NCI-H460 (cell line): ENCODE measurements around the gene IFNA4. TPM values are rescaled to one million over a fixed set of nuclear protein-coding genes. Genes with fewer than 3 reads are reported as not detected.
"Not testable (repeated sequence)": the region's sequence is repeated elsewhere in the genome, so short reads cannot be mapped to it uniquely, and the experiment has no call there.

ENCODE experiments used
- DNase-seq: peaks from one replicate; pipeline ENCODE4 v3.0.0-alpha.2; 2016; ENCODE audit warnings: low read depth; ENCODE audit errors: extremely low read depth
- polyA plus RNA-seq: library from polyadenylated mRNA; depleted of rRNA; stranded (reverse); fragments of >200 nt; gene quantifications from 2 replicates; pipeline ENCODE4 v1.2.3, GENCODE V29; 2014; cell fraction: nucleus; rRNA removed
- total RNA-seq: library from RNA; depleted of rRNA; stranded (reverse); fragments of >200 nt; shearing (Covaris generic); gene quantifications from 2 replicates; pipeline ENCODE4 v1.2.3, GENCODE V29; 2014; rRNA removed

Gene IFNA4
- not detected in 2 replicates for total RNA-seq
- polyA plus RNA-seq: not detected in 2 replicates

DNA sequence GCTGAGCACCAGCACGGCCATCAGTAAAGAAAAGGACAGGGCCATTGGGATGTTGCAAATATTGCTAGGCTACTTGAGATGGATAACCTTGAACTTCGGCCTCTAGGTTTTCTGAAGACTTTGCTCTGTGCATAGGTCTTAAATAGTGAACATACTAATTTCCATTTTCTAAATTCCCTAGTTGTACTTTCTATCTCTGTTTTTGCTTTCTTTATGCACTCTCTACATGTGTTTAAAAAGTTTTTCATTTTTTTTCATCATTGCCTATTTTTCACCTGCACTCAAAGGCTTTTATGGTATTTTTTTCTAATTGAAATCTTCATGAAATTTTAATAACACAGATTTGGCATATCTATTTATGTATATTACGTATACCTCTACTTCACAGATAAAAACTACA, at the start of gene IFNA4:
TSS of gene IFNA4 (minus strand) at position 101 of the 400 bp plus-strand sequence. CDS start at position 45, 56 bp downstream.
- DNase-seq: not testable (repeated sequence)

DNA sequence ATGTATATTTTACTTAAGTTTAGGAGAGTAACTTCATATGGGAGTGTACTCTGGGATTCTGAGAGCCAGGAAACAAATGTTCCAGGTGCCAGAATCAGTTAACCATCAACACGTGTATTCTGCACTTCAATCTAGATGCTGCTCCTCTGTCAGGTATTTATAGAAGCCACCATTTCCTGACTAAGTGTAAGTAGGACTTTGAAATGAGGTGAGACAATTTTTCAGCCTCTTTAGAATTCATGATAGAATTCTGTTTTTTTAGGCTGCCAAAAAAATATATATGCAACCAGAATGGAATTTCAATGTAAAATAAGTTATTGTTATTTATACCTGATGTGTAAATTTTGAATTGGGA, 49.0 kb upstream of the IFNA4 start:
- not testable (repeated sequence) for DNase-seq

DNA sequence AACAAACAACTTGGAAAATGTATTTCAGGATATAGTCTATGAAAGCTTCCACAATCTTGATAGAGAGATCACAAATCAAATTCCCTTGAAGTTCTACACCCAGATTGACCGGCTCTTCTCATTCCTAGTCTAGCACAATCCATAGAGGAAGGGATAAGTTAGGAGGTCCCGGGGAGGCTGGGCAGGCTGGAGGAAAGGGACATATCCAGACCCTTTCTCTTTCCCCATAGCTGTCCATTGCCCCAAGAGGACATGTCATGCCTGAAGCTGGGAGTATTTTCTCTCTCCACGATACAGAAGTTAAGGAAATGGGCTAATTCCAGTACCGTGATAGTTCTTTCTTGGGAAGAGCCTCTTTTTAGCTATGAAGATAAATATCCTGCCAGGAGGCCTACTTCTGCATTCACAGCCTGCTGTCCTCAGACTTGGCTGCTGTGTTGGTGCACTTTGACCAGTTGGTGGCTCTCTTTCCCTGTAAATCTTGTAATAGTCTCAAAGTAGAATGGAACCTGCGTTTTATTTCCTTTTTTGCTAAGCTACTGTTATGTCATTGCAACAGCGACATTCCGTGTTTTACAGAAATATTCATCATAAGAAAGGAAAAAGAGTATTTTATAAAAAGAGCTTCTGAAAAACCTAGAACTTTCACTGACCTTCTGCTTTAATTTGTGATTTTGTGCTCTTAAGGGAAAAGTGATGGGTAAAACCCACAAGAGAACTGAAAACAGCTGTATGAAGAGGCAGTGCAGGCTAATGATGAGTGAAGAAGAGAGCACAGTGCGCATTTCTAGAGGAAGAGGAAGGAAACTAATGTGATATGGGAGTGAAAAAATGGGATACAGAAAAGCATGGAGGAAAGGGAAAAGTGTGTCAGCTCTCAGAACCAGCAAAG, 48.3 kb upstream of the IFNA4 start:
- DNase-seq: peak; percentile 30

DNA sequence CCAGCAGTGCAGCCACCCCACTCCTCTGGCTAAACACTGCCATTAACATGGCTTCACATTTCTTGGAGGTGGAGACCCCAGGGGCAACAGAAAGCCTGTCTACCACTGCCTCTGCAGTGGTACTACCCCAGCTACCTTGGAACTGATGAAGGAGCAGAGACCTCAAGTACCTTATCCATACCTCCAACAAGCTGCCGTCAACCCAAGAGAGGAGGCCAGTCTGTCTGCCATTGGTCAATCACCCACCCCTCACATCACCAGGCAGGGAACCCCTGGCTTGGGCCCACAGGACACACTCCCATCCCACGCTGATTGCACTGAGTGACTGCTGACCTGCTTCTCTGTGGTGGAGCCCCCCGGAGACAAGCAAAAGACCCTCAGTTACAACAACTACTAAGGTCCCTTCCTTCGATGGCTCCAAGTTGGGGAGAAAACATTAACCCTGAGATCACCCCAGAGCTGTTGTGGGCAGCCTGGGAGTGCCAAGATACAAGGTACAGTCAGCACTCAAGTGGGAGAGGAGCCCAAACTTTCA, 46.8 kb upstream of the IFNA4 start:
- DNase-seq: no peak

DNA sequence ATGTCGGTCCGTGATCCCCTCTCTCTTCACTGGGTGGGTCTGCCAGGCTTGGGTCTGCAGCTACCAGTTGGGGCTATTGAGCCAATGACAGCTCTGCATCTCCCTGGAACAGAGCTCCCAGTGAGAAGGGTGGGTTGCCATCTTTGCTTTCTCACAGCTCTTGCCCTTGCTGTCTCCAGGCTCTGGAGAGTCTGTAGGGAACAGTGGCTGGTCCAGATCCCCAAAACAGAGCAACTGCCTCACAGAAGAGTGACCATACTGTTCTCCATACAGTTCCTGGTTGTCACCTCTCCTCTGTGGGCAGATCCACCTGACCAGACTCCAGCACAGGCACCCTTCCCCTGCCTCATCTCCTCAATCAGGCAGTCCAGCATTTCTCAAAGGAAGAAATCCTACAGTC, 45.9 kb upstream of the IFNA4 start:
- no peak for DNase-seq

DNA sequence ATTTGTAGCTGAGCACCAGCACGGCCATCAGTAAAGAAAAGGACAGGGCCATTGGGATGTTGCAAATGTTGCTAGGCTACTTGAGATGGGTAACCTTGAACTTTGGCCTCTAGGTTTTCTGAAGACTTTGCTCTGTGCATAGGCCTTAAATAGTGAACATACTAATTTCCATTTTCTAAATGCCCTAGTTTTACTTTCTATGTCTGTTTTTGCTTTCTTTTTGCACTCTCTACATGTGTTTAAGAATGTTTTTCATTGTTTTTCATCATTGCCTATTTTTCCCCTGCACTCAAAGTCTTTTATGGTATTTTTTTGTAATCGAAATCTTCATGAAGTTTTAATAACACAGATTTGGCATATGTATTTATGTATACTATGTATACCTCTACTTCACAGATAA, 40.7 kb upstream of the IFNA4 start, which contains the start of gene IFNA17:
TSS of gene IFNA17 (minus strand) at position 101 of the 400 bp plus-strand sequence. CDS start at position 52, 49 bp downstream.
- no peak for DNase-seq

DNA sequence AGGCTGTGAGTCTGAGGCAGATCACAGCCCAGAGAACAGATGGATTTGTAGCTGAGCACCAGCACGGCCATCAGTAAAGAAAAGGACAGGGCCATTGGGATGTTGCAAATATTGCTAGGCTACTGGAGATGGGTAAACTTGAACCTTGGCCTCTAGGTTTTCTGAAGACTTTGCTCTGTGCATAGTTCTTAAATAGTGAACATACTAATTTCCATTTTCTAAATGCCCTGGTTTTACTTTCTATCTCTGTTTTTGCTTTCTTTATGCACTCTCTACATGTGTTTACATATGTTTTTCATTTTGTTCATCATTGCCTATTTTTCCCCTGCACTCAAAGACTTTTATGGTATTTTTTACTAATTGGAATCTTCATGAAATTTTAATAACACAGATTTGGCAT, 29.8 kb upstream of the IFNA4 start, which contains the start of gene IFNA16:
TSS of gene IFNA16 (minus strand) at position 101 of the 400 bp plus-strand sequence. CDS start at position 95, 6 bp downstream.
- not testable (repeated sequence) for DNase-seq

DNA sequence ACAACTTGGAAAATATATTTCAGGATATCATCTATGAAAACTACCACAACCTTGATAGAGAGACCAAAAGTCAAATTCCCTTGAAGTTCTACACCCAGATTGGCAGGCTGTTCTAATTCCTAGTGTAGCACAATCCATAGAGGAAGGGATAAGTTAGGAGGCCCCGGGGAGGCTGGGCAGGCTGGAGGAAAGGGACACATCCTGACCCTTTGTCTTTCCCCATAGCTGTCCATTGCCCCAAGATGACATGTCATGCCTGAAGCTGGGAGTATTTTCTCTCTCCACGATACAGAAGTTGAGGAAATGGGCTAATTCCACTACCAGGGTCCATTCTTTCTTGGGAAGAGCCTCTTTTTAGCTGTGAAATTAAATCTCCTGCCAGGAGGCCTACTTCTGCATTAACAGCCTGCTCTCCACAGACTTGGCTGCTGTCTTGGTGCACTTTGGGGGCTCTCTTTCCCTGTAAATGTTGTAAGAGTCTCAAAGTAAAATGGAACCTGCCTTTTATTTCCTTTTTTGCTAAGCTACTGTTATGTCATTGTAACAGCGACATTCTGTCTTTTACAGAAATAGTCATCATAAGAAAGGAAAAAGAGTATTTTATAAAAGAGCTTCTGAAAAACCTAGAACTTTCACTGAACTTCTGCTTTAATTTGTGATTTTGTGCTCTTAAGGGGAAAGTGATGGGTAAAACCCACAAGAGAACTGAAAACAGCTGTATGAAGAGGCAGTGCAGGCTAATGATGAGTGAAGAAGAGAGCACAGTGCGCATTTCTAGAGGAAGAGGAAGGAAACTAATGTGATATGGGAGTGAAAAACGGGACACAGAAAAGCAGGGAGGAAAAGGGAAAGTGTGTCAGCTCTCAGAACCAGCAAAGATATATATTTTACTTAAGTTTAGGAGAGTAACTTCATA, 26.3 kb upstream of the IFNA4 start:
- peak; percentile 0 for DNase-seq

DNA sequence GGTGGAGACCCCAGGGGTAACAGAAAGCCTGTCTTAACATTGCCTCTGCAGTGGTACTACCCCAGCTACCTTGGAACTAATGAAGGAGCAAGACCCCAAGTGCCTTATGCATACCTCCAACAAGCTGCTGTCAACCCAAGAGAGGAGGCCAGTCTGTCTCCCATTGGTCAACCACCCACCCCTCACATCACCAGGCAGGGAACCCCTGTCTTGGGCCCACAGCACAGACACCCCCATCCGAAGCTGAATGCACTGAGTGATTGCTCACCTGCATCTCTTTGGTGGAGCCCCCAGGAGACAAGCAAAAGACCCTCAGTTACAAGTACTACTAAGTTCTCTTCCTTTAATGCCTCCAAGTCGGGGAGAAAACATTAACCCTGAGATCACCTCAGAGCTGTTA, 24.8 kb upstream of the IFNA4 start:
- not testable (repeated sequence) for DNase-seq

DNA sequence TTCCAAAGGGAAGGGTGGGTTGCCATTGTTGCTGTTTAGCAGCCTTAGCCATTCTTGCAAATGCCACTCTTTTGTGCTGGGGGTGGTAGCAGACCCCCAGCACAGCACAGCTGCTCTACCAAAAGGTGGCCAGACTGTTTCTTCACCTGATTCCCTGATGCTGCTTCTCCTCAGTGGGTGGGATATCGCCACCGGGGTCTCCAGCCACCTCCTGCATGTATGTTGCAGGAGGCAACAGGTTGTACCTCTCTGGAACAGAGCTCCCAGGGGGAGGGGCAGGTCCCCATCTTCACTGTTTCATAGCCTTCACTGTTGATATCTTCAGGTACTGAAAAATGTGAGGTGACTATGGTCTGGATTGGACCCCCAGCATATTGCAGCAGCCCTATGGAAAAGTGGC, 23.4 kb upstream of the IFNA4 start:
- DNase-seq: not testable (repeated sequence)

DNA sequence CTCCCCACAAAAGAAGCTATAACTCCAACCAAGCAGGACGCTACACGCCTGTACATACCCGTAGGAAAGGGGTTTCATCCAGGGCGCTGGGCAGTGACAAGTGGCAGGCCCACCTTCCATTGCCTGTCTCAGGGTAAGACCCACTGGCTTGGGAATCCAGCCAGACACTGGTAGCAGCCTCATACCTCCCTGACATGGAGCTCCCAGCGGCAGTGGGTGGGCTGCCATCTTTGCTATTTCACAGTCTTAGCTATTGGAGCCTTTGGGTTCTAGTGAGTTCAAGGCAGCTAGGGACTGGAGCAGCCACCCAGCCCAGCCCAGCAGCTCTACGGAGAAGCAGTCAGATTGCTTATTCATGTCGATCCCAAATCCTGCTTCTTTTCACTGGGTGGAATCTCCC, 22.9 kb upstream of the IFNA4 start:
- DNase-seq: no peak

DNA sequence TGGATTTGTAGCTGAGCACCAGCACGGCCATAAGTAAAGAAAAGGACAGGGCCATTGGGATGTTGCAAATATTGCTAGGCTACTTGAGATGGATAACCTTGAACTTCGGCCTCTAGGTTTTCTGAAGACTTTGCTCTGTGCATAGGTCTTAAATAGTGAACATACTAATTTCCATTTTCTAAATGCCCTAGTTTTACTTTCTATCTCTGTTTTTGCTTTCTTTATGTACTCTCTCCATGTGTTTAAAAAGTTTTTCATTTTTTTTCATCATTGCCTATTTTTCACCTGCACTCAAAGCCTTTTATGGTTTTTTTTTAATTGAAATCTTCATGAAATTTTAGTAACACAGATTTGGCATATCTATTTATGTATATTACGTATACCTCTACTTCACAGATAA, 19.7 kb upstream of the IFNA4 start, which contains the start of gene IFNA10:
TSS of gene IFNA10 (minus strand) at position 101 of the 400 bp plus-strand sequence. CDS start at position 55, 46 bp downstream.
- not testable (repeated sequence) for DNase-seq

DNA sequence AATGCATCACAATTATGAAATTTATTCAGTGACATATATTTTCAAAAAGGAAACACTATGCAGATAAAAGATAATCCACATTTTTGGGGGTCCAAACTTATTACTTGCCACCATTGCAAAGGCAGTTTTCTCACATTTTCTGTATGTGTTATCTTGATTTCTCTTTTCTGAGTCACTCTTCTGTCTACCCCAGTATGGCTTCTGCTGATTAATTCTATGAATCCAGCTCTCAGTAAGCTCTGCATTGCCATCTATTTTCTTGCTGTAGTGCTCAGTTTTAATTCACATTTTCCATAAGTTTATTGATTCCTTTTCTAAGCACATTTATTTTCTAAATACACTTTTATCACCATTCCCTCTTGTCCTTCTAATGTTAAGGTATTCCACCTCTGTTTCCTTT, 17.8 kb upstream of the IFNA4 start:
- no peak for DNase-seq

DNA sequence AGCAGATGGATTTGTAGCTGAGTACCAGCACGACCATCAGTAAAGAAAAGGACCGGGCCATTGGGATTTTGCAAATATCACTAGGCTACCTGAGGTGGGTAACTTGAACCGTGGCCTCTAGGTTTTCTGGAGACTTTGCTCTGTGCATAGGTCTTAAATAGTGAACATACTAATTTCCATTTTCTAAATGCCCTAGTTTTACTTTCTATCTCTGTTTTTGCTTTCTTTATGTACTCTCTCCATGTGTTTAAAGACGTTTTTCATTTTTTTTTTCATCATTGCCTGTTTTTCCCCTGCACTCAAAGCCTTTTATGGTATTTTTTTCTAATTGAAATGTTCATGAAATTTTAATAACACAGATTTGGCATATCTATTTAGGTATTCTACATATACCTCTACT, 14.7 kb upstream of the IFNA4 start, which contains the start of gene IFNA7:
TSS of gene IFNA7 (minus strand) at position 101 of the 400 bp plus-strand sequence. CDS start at position 61, 40 bp downstream.
- DNase-seq: not testable (repeated sequence)

DNA sequence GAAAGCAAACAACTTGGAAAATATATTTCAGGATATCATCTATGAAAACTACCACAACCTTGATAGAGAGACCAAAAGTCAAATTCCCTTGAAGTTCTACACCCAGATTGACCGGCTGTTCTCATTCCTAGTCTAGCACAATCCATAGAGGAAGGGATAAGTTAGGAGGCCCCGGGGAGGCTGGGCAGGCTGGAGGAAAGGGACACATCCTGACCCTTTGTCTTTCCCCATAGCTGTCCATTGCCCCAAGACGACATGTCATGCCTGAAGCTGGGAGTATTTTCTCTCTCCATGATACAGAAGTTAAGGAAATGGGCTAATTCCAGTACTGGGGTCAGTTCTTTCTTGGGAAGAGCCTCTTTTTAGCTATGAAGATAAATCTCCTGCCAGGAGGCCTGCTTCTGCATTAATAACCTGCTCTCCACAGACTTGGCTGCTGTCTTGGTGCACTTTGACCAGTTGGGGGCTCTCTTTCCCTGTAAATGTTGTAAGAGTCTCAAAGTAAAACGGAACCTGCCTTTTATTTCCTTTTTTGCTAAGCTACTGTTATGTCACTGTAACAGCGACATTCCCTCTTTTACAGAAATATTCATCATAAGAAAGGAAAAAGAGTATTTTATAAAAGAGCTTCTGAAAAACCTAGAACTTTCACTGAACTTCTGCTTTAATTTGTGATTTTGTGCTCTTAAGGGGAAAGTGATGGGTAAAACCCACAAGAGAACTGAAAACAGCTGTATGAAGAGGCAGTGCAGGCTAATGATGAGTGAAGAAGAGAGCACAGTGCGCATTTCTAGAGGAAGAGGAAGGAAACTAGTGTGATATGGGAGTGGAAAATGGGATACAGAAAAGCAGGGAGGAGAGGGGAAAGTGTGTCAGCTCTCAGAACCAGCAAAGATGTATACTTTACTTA, 7.7 kb upstream of the IFNA4 start:
- peak; percentile 18 for DNase-seq

DNA sequence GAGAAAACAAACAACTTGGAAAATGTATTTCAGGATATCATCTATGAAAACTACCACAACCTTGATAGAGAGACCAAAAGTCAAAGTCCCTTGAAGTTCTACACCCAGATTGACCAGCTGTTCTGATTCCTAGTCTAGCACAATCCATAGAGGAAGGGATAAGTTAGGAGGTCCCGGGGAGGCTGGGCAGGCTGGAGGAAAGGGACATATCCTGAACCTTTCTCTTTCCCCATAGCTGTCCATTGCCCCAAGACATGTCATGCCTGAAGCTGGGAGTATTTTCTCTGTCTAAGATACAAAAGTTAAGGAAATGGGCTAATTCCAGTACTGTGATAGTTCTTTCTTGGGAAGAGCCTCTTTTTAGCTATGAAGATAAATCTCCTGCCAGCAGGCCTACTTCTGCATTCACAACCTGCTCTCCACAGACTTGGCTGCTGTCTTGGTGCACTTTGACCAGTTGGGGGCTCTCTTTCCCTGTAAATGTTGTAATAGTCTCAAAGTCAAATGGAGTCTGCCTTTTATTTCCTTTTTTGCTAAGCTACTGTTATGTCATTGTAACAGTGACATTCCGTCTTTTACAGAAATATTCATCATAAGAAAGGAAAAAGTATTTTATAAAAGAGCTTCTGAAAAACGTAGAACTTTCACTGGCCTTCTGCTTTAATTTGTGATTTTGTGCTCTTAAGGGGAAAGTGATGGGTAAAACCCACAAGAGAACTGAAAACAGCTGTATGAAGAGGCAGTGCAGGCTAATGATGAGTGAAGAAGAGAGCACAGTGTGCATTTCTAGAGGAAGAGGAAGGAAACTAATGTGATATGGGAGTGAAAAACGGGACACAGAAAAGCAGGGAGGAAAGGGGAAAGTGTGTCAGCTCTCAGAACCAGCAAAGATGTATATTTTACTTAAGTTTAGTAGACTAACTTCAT, 4.3 kb downstream of the IFNA4 start:
- peak; percentile 13 for DNase-seq

DNA sequence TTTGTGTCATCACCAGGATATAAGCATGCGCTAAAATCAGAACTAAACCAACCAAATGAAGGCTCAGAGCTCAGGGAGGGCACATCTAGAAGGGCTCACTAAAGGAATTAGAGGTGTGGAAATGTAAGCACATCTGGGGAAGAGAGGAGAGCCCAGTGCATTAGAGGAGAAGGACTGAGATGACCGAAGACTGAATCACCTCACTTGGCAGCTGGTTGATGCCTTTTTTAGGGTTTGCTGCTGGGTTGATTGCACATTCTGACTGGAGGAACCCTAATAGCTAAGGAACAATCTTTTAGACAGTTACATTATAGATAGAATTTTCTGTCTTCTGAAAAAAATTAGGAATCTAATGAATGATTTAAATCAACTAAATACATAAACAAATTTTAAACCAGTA, 12.7 kb downstream of the IFNA4 start:
- DNase-seq: no peak

DNA sequence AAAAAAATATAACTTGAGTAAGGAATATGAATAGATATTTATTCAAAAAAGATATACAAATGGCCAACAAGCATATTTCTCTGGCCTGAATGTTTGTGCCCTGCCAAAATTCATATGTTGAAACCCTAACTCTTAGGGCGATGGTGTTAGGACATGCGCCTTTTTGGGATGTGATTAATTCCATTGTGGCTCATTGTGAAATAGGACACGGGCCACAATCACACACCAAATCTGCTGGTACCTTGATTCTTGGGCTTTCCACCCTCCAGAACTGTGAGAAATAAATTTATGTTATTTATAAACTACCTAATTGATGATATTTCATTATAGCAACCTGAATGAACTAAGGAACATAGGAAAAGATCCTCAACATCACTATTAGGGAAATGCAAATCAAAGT, 15.2 kb downstream of the IFNA4 start:
- DNase-seq: no peak
